A673 (cell line): ENCODE measurements around the gene RASIP1.

ENCODE experiments used
- EZH2 ChIP-seq: fragments of 200-600 bp; sonication (generic); IDR thresholded peaks from 2 replicates; pipeline ENCODE4 v1.6.1; 2017; ENCODE audit warnings: borderline replicate concordance, low read depth, mild to moderate bottlenecking, mixed read lengths, antibody characterized with exemption, low read length; ENCODE audit not compliant: poor library complexity, severe bottlenecking
- TF ChIP-seq, protein P1 (sequence below): fragments of 300-800, 200-600 bp; sonication (generic); conservative IDR thresholded peaks from 2 replicates; pipeline ENCODE4 v1.5.1; 2017; ENCODE audit warnings: low read depth, mild to moderate bottlenecking, antibody characterized with exemption, low read length, moderate library complexity, mixed read lengths

DNA sequence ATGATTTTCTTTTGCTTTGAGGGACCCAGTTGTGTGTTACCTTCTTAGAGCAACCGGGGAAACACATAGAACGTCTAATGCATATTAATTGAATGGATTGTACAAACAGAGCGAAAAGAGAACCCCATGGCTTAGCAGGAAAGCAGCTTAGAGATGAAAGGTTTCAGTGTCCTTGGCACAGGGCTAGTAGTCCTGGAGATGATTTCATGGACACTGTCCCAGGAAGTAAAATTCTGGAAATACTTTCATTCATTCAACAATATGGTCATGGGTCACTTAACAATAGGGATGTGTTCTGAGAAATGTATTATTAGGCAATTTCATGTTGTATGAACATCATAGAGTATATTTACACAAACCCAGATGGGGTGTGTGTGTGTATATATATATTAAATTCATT is 54.3 kb downstream of the RASIP1 start:
- TF ChIP-seq, protein P1, sequence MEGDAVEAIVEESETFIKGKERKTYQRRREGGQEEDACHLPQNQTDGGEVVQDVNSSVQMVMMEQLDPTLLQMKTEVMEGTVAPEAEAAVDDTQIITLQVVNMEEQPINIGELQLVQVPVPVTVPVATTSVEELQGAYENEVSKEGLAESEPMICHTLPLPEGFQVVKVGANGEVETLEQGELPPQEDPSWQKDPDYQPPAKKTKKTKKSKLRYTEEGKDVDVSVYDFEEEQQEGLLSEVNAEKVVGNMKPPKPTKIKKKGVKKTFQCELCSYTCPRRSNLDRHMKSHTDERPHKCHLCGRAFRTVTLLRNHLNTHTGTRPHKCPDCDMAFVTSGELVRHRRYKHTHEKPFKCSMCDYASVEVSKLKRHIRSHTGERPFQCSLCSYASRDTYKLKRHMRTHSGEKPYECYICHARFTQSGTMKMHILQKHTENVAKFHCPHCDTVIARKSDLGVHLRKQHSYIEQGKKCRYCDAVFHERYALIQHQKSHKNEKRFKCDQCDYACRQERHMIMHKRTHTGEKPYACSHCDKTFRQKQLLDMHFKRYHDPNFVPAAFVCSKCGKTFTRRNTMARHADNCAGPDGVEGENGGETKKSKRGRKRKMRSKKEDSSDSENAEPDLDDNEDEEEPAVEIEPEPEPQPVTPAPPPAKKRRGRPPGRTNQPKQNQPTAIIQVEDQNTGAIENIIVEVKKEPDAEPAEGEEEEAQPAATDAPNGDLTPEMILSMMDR, result no peak
- no peak for TF ChIP-seq EZH2
